Natural killer cell (primary cell): ENCODE measurements around the gene CGRRF1. TPM values are rescaled to one million over a fixed set of nuclear protein-coding genes. Genes with fewer than 3 reads are reported as not detected.

Source experiments
- ATAC-seq, 3 donors: fragments of 150-1000 bp in 2 of 3; fragments of 200-7000 bp in 1 of 3; cut with Tn5 transposase; 1 replicate in 1 of 3; 2 replicates in 2 of 3; pipeline ENCODE4 v1.10.0; 2021; ENCODE audit warnings: mild to moderate bottlenecking in 2 of 3, moderate library complexity in 2 of 3
- DNase-seq, 2 donors: peaks; one replicate each; pipeline versions ENCODE4 v3.0.0 to v3.0.0-alpha.2; 2013 to 2021; ENCODE audit warnings: mixed read lengths in 1 of 2
- H3K27ac ChIP-seq: one replicate; pipeline ENCODE4 v1.5.1; 2013; ENCODE audit warnings: mild to moderate bottlenecking, low read length
- H3K27me3 ChIP-seq: one replicate; pipeline ENCODE4 v1.6.1; 2013; ENCODE audit warnings: low read length; ENCODE audit not compliant: control insufficient read depth, insufficient read depth
- H3K36me3 ChIP-seq: one replicate; pipeline ENCODE4 v1.6.1; 2013; ENCODE audit warnings: low read length; ENCODE audit not compliant: control insufficient read depth, insufficient read depth
- H3K4me1 ChIP-seq: one replicate; pipeline ENCODE4 v1.6.1; 2013; ENCODE audit warnings: low read length; ENCODE audit not compliant: control insufficient read depth, insufficient read depth
- H3K4me3 ChIP-seq: one replicate; pipeline ENCODE4 v1.5.1; 2013; ENCODE audit warnings: low read length
- H3K9me3 ChIP-seq: one replicate; pipeline ENCODE4 v1.6.1; 2013; ENCODE audit warnings: low read length; ENCODE audit not compliant: control insufficient read depth, insufficient read depth
- H3K27ac Mint-ChIP-seq, 2 donors: one replicate each; pipeline ENCODE4 v1.8.0; 2022; ENCODE audit warnings: mild to moderate bottlenecking in 2 of 2, mixed read lengths in 2 of 2, moderate library complexity in 1 of 2
- H3K27me3 Mint-ChIP-seq, 2 donors: one replicate each; pipeline ENCODE4 v1.8.0; 2022; ENCODE audit warnings: low read depth in 2 of 2, mixed read lengths in 2 of 2
- H3K36me3 Mint-ChIP-seq: one replicate; pipeline ENCODE4 v1.8.0; 2022; ENCODE audit warnings: mixed read lengths
- H3K4me1 Mint-ChIP-seq, 2 donors: one replicate each; pipeline ENCODE4 v1.8.0; 2022; ENCODE audit warnings: mixed read lengths in 2 of 2
- H3K4me3 Mint-ChIP-seq: one replicate; pipeline ENCODE4 v1.8.0; 2022; ENCODE audit warnings: mild to moderate bottlenecking, moderate library complexity, mixed read lengths
- H3K9me3 Mint-ChIP-seq, 2 donors: one replicate each; pipeline ENCODE4 v1.8.0; 2022; ENCODE audit warnings: mixed read lengths in 2 of 2
- WGBS: methylation state at CpG from one replicate; pipeline ENCODE4 v1.1.7; 2013; ENCODE audit warnings: missing lambda C conversion rate; ENCODE audit not compliant: insufficient coverage; 5-methylcytosine and 5-hydroxymethylcytosine counted together
- intact Hi-C: fragments of 100-400 bp; cut with micrococcal nuclease; formaldehyde crosslinking; loops from one replicate; pipeline ENCODE4 v1.14.2; 2022
- total RNA-seq, 4 donors: library from RNA; stranded (reverse); fragments of 120-200 nt in 1 of 4; gene quantifications; one replicate each; pipeline versions ENCODE4 v1.2.3 to v1.2.4, GENCODE V29; 2013 to 2022
- TF ChIP-seq, protein P1 (sequence below): fragments of 200-600 bp; IDR thresholded peaks from one replicate; pipeline ENCODE4 v1.8.0; 2022; ENCODE audit warnings: antibody characterized with exemption

CGRRF1 gene
- total RNA-seq, 3 donors from 2014 or later (not counting 1 experiment from before 2014, with no cell fraction given): 25.4 to 30.1 (median 26.7) TPM

DNA sequence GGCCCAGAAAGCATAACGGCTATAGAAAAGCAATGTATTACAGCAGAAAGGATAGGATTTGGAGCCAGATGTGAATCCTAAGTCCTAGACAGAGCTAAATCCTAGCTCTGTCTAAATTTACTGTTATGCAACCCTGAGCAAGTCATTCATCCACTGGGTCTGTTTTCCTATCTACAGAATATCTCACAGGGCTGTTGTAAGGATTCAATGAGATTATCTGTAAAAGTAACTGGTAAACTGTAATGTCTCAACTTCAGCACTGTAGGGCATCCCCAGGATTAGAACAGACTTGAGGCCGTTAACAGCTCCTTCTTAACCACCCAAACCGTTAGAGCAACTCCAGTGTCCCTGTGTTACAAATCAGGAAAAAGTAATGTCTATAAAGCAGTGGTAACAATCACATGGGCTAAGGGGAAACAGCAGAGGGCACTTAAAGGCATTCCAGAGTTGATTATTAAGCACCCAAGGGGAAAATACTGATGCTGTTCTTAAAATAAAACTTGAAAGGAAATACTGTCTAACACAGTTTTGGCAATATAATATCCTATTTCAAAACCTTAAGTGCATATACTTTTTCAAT, 31.0 kb upstream of the CGRRF1 start:
- Mint-ChIP-seq H3K27me3 (no peaks in the 10 kb centered on the region), H3K4me1 (peaks cover 11 to 12% of the 10 kb centered on the region in 2 donors), H3K9me3 (no peaks in the 10 kb centered on the region), H3K27ac (no peak overlapping the region), H3K36me3 (no peaks in the 10 kb centered on the region), H3K4me3 (no peak overlapping the region)
- Histone ChIP-seq H3K27me3 (no peaks in the 10 kb centered on the region), H3K27ac (no peak overlapping the region), H3K36me3 (peaks cover 67% of the 10 kb centered on the region), H3K9me3 (no peaks in the 10 kb centered on the region), H3K4me1 (no peaks in the 10 kb centered on the region), H3K4me3 (no peak overlapping the region)
- ATAC-seq (no peak), DNase-seq (no peak)
- WGBS: 89% methylated on average over 2 of the region's 3 CpGs
- TF ChIP-seq, protein P1, sequence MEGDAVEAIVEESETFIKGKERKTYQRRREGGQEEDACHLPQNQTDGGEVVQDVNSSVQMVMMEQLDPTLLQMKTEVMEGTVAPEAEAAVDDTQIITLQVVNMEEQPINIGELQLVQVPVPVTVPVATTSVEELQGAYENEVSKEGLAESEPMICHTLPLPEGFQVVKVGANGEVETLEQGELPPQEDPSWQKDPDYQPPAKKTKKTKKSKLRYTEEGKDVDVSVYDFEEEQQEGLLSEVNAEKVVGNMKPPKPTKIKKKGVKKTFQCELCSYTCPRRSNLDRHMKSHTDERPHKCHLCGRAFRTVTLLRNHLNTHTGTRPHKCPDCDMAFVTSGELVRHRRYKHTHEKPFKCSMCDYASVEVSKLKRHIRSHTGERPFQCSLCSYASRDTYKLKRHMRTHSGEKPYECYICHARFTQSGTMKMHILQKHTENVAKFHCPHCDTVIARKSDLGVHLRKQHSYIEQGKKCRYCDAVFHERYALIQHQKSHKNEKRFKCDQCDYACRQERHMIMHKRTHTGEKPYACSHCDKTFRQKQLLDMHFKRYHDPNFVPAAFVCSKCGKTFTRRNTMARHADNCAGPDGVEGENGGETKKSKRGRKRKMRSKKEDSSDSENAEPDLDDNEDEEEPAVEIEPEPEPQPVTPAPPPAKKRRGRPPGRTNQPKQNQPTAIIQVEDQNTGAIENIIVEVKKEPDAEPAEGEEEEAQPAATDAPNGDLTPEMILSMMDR: no peak
- intact Hi-C loops: no loop called here

DNA sequence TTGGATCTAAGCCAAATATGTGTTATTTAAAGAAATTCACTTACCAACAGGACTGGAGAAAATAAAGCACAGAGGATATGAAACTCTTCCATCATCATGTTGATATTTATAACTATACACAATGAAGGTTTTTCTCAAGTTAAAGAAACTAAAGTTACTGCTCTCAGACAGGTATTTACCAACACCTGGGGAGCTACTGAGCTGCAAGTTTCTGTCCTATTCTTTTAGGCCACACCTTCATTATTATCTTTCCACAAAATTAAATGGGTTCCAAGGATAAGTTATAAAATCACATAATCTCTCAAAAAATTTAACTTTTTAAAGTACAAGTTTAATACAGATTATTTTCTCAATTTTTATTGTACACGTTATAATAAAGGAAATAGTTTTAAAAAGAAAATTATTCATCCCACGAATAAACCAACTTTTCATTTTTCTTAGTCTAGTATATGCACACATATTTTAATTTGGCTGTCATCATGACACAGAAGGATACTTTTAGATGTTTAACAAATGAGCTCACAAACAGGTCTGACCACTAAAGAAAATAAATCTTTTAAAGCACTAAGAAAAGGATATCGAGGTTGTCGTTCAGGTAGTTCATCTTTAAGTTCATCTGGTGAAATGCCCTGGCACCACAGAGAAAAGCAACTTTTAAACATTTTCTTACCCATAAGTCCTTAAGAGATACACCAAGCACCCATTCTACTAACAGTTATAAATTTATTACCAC, 28.7 kb upstream of the CGRRF1 start:
- no peak overlapping the region for H3K4me3 ChIP-seq
- no peaks in the 10 kb centered on the region for H3K9me3 ChIP-seq
- Mint-ChIP-seq H3K4me3 (no peak overlapping the region), H3K27me3 (no peaks in the 10 kb centered on the region), H3K36me3 (no peaks in the 10 kb centered on the region), H3K9me3 (no peaks in the 10 kb centered on the region), H3K27ac (no peak overlapping the region), H3K4me1 (peaks cover 21 to 29% of the 10 kb centered on the region in 2 donors)
- H3K27ac ChIP-seq: no peak overlapping the region
- no peaks in the 10 kb centered on the region for H3K27me3 ChIP-seq
- ATAC-seq: no peak
- TF ChIP-seq, protein P1: no peak
- 99% methylated on average over 3 of the region's 4 CpGs for WGBS
- no peak for DNase-seq
- intact Hi-C loops: no loop called here
- H3K4me1 ChIP-seq: no peaks in the 10 kb centered on the region
- peaks cover 52% of the 10 kb centered on the region for H3K36me3 ChIP-seq

DNA sequence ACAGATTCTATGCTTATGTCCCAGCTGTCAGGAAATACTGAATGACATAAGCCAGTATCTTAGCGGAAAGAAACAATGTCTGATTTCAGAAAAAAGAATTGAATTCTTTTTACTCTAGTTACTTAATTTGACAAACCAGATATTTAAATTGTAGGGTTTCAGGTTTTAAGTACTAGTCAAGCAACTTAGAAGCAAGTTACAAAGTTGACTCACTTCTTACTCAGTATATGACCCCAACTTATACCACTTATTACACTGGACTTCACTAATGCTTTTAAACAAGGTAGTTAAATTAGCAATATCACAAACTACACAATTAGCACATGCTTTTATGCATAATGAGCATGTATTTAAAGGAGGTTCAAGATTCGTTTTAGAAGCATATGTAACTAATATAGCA, 28.0 kb upstream of the CGRRF1 start:
- no peak overlapping the region for H3K27ac ChIP-seq
- H3K27me3 ChIP-seq: no peaks in the 10 kb centered on the region
- no peaks in the 10 kb centered on the region for H3K9me3 Mint-ChIP-seq
- no peaks in the 10 kb centered on the region for H3K27me3 Mint-ChIP-seq
- WGBS: no CpG with 5 or more reads among the region's 2 CpGs
- no peak overlapping the region for H3K27ac Mint-ChIP-seq
- H3K4me3 Mint-ChIP-seq: no peak overlapping the region
- ATAC-seq (no peak), DNase-seq (no peak)
- H3K4me1 Mint-ChIP-seq: peaks cover 24 to 36% of the 10 kb centered on the region in 2 donors
- intact Hi-C loops: no loop called here
- H3K36me3 ChIP-seq: peaks cover 48% of the 10 kb centered on the region
- H3K9me3 ChIP-seq: no peaks in the 10 kb centered on the region
- H3K4me1 ChIP-seq: no peaks in the 10 kb centered on the region
- H3K36me3 Mint-ChIP-seq: no peaks in the 10 kb centered on the region
- TF ChIP-seq, protein P1: no peak
- H3K4me3 ChIP-seq: no peak overlapping the region
